WTC11 (cell line): ENCODE measurements around the gene SLC11A2. TPM values are rescaled to one million over a fixed set of nuclear protein-coding genes. Genes with fewer than 3 reads are reported as not detected.

Experiments used
- ATAC-seq: fragments of 200-7000 bp; cut with Tn5 transposase; 2 replicates; pipeline ENCODE4 v1.10.0; 2021; ENCODE audit warnings: mild to moderate bottlenecking, moderate library complexity
- CTCF ChIA-PET: fragments of 300-600 bp; sonication (Branson Sonifier 250); formaldehyde crosslinking; loops from one replicate; lab custom pipeline; 2021; ENCODE audit warnings: antibody characterized with exemption; lab: Charles Lee
- POLR2A ChIA-PET: fragments of 350-600 bp; sonication (Branson Sonifier 250); formaldehyde crosslinking; loops from one replicate; lab custom pipeline; 2021; ENCODE audit warnings: antibody characterized with exemption; lab: Charles Lee
- DNase-seq: peaks from one replicate; pipeline ENCODE4 v3.0.0; 2021; ENCODE audit warnings: low spot score
- H3K27ac Mint-ChIP-seq: 2 replicates; pipeline ENCODE4 v1.8.0; 2021; ENCODE audit warnings: mixed read lengths
- H3K27me3 Mint-ChIP-seq: 2 replicates; pipeline ENCODE4 v1.8.0; 2021; ENCODE audit warnings: low read depth, mild to moderate bottlenecking, moderate library complexity, mixed read lengths
- H3K36me3 Mint-ChIP-seq: 2 replicates; pipeline ENCODE4 v1.8.0; 2021; ENCODE audit warnings: mixed read lengths
- H3K4me1 Mint-ChIP-seq: 2 replicates; pipeline ENCODE4 v1.8.0; 2022; ENCODE audit warnings: mixed read lengths
- H3K4me3 Mint-ChIP-seq: 2 replicates; pipeline ENCODE4 v1.8.0; 2021; ENCODE audit warnings: mild to moderate bottlenecking, moderate library complexity, mixed read lengths
- H3K9me3 Mint-ChIP-seq: 2 replicates; pipeline ENCODE4 v1.8.0; 2021; ENCODE audit warnings: mixed read lengths
- CREB1 ChIP-seq: sonication (generic); formaldehyde crosslinking; IDR thresholded peaks from 2 replicates; pipeline ENCODE4 v1.8.0; 2023; ENCODE audit warnings: mild to moderate bottlenecking, missing genetic modification reagents
- FOXK1 ChIP-seq: sonication (generic); formaldehyde crosslinking; IDR thresholded peaks from 2 replicates; pipeline ENCODE4 v1.8.0; 2022; ENCODE audit warnings: mild to moderate bottlenecking, moderate library complexity, missing genetic modification reagents
- RORB ChIP-seq: fragments of 250-450 bp; sonication (Bioruptor Pico); IDR thresholded peaks from 2 replicates; pipeline ENCODE4 v1.9.0; 2021; ENCODE audit warnings: mild to moderate bottlenecking
- TCF7 ChIP-seq: sonication (generic); formaldehyde crosslinking; IDR thresholded peaks from 2 replicates; pipeline ENCODE4 v1.8.0; 2022; ENCODE audit warnings: mild to moderate bottlenecking, low read depth, missing genetic modification reagents, moderate library complexity
- total RNA-seq: library from RNA; stranded (reverse); gene quantifications from 3 replicates; pipeline ENCODE4 v1.2.3, GENCODE V29; 2021
- TF ChIP-seq, protein P1 (sequence below): sonication (generic); formaldehyde crosslinking; IDR thresholded peaks from 2 replicates; pipeline ENCODE4 v1.8.0; 2023; ENCODE audit warnings: missing genetic modification reagents, mild to moderate bottlenecking, borderline replicate concordance
- TF ChIP-seq, protein P2 (sequence below): fragments of 250-450 bp; sonication (Bioruptor Pico); conservative IDR thresholded peaks from 2 replicates; pipeline ENCODE4 v1.9.0; 2021; ENCODE audit warnings: mild to moderate bottlenecking
- TF ChIP-seq, protein P3 (sequence below): fragments of 200-600 bp; IDR thresholded peaks from 2 replicates; pipeline ENCODE4 v1.8.0; 2022; ENCODE audit warnings: antibody characterized with exemption
- TF ChIP-seq, protein P4 (sequence below): sonication (generic); formaldehyde crosslinking; IDR thresholded peaks from 2 replicates; pipeline ENCODE4 v1.8.1; 2023; ENCODE audit warnings: mild to moderate bottlenecking, missing genetic modification reagents, moderate library complexity
- TF ChIP-seq, protein P5 (sequence below): sonication (generic); formaldehyde crosslinking; conservative IDR thresholded peaks from 2 replicates; pipeline ENCODE4 v1.8.1; 2022; ENCODE audit warnings: mild to moderate bottlenecking, missing genetic modification reagents
- TF ChIP-seq, protein P6 (sequence below): fragments of 250-450 bp; sonication (Bioruptor Pico); IDR thresholded peaks from 2 replicates; pipeline ENCODE4 v1.9.0; 2021; ENCODE audit warnings: mild to moderate bottlenecking

The SLC11A2 gene
- total RNA-seq, 1 experiment from 2014 or later = 58.0 TPM

DNA sequence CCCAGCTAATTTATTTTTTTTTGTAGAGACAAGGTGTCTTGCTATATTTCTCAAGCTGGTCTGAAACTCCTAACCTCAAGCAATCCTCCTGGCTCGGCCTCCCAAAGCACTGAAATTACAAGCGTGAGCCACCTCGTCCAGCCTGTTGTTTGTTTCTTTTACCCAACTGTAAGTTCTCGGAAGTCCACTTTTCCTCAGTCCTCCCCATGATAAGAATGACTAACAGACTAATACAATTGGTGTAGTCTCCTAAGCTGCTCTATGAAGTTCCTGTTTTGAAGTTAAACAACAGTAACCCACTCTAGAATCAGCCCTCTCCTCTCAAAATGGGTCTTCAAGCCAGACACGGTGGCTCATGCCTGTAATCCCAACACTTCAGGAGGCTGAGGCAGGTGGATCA, 37.3 kb downstream of the SLC11A2 start (continued):
- TF ChIP-seq, protein P1, sequence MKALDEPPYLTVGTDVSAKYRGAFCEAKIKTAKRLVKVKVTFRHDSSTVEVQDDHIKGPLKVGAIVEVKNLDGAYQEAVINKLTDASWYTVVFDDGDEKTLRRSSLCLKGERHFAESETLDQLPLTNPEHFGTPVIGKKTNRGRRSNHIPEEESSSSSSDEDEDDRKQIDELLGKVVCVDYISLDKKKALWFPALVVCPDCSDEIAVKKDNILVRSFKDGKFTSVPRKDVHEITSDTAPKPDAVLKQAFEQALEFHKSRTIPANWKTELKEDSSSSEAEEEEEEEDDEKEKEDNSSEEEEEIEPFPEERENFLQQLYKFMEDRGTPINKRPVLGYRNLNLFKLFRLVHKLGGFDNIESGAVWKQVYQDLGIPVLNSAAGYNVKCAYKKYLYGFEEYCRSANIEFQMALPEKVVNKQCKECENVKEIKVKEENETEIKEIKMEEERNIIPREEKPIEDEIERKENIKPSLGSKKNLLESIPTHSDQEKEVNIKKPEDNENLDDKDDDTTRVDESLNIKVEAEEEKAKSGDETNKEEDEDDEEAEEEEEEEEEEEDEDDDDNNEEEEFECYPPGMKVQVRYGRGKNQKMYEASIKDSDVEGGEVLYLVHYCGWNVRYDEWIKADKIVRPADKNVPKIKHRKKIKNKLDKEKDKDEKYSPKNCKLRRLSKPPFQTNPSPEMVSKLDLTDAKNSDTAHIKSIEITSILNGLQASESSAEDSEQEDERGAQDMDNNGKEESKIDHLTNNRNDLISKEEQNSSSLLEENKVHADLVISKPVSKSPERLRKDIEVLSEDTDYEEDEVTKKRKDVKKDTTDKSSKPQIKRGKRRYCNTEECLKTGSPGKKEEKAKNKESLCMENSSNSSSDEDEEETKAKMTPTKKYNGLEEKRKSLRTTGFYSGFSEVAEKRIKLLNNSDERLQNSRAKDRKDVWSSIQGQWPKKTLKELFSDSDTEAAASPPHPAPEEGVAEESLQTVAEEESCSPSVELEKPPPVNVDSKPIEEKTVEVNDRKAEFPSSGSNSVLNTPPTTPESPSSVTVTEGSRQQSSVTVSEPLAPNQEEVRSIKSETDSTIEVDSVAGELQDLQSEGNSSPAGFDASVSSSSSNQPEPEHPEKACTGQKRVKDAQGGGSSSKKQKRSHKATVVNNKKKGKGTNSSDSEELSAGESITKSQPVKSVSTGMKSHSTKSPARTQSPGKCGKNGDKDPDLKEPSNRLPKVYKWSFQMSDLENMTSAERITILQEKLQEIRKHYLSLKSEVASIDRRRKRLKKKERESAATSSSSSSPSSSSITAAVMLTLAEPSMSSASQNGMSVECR (CRISPR knock-in tag) = no peak
- TF ChIP-seq, protein P2, sequence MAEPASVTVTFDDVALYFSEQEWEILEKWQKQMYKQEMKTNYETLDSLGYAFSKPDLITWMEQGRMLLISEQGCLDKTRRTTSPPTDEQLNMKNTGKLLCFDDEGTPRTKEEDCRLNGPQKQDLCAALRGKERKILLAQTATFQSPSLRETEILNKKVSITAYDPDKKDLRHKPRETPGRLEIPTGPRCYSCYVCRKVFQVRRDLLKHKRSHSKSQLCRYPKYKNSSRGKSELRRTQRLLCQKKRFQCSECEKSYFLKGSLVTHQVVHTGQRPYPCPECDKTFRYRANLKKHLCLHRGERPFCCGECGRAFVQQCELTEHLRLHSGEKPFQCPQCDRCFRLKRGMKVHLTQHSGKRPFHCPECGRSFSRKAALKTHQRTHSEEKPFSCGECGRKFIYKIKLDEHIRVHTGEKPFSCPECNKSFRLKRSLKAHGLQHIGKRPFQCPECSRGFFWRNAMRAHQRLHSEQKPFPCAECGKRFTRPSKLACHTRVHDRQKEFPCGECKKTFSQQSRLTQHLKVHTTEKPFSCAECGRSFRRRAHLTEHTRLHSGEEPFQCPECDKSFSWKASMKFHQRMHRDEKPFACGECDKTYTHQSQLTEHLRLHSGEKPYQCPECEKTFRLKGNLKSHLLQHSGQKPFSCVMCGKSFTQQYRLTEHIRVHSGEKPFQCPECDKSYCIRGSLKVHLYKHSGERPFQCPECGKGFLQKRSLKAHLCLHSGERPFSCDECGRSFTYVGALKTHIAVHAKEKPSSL (CRISPR knock-in tag) = no peak
- TF ChIP-seq FOXK1 (CRISPR knock-in tag) (no peak), TCF7 (no peak)
- TF ChIP-seq, protein P3, sequence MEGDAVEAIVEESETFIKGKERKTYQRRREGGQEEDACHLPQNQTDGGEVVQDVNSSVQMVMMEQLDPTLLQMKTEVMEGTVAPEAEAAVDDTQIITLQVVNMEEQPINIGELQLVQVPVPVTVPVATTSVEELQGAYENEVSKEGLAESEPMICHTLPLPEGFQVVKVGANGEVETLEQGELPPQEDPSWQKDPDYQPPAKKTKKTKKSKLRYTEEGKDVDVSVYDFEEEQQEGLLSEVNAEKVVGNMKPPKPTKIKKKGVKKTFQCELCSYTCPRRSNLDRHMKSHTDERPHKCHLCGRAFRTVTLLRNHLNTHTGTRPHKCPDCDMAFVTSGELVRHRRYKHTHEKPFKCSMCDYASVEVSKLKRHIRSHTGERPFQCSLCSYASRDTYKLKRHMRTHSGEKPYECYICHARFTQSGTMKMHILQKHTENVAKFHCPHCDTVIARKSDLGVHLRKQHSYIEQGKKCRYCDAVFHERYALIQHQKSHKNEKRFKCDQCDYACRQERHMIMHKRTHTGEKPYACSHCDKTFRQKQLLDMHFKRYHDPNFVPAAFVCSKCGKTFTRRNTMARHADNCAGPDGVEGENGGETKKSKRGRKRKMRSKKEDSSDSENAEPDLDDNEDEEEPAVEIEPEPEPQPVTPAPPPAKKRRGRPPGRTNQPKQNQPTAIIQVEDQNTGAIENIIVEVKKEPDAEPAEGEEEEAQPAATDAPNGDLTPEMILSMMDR = no peak

DNA sequence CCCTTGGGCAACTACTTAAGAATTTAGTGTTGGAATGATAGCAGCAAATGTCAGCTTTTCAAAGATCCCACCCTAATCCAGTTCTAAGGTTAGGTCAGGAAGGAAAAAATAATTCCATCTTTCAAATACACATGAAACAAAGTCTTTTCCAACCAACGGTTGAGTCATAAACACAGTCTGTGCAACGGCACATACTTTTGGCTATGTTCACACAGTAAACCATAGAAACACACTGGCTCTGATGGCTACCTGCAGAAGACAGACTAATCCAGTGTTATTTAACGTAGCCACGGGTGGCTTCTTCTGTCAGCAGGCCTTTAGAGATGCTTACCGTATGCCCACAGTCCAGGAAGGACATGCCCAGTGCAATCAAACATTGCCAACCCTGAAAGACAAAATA, 38.1 kb downstream of the SLC11A2 start:
- DNase-seq = no peak
- Mint-ChIP-seq H3K27ac (no peak overlapping the region), H3K9me3 (no peaks in the 10 kb centered on the region), H3K36me3 (peaks cover 37% of the 10 kb centered on the region), H3K4me1 (0 out of 2 replicates have a peak, but pooled peaks cover 4% of the 10 kb centered on the region), H3K4me3 (no peak overlapping the region), H3K27me3 (no peaks in the 10 kb centered on the region)
- POLR2A ChIA-PET = interaction anchor here (0.5 kb wide), 1 partner anchor 72 kb away, joined by 4 read pairs; no protein-coding TSS in a partner anchor
- TF ChIP-seq, protein P4, sequence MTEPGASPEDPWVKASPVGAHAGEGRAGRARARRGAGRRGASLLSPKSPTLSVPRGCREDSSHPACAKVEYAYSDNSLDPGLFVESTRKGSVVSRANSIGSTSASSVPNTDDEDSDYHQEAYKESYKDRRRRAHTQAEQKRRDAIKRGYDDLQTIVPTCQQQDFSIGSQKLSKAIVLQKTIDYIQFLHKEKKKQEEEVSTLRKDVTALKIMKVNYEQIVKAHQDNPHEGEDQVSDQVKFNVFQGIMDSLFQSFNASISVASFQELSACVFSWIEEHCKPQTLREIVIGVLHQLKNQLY = no peak
- TF ChIP-seq CREB1 (CRISPR knock-in tag) (no peak), RORB (CRISPR knock-in tag) (no peak)
- TF ChIP-seq, protein P5, sequence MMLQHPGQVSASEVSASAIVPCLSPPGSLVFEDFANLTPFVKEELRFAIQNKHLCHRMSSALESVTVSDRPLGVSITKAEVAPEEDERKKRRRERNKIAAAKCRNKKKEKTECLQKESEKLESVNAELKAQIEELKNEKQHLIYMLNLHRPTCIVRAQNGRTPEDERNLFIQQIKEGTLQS (CRISPR knock-in tag) = no peak
- TF ChIP-seq, protein P6, sequence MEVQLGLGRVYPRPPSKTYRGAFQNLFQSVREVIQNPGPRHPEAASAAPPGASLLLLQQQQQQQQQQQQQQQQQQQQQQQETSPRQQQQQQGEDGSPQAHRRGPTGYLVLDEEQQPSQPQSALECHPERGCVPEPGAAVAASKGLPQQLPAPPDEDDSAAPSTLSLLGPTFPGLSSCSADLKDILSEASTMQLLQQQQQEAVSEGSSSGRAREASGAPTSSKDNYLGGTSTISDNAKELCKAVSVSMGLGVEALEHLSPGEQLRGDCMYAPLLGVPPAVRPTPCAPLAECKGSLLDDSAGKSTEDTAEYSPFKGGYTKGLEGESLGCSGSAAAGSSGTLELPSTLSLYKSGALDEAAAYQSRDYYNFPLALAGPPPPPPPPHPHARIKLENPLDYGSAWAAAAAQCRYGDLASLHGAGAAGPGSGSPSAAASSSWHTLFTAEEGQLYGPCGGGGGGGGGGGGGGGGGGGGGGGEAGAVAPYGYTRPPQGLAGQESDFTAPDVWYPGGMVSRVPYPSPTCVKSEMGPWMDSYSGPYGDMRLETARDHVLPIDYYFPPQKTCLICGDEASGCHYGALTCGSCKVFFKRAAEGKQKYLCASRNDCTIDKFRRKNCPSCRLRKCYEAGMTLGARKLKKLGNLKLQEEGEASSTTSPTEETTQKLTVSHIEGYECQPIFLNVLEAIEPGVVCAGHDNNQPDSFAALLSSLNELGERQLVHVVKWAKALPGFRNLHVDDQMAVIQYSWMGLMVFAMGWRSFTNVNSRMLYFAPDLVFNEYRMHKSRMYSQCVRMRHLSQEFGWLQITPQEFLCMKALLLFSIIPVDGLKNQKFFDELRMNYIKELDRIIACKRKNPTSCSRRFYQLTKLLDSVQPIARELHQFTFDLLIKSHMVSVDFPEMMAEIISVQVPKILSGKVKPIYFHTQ = no peak
- no peak for ATAC-seq
- CTCF ChIA-PET = interaction anchor here (1.2 to 5.5 kb wide), 6 partner anchors 40 to 483 kb away, joined by 4 to 70 read pairs (median 27); partner anchors contain the start of genes DIP2B, SLC11A2 and TMPRSS12
